Measurements from ENCODE around the gene SNX25. TPM values are rescaled to one million over a fixed set of nuclear protein-coding genes. Genes with fewer than 3 reads are reported as not detected.

Gene SNX25
- total RNA-seq, 1 experiment from 2014 or later, result 23.0 TPM

- no peak for DNase-seq (ENCODE audit: low read depth in 1 of 2, low spot score in 2 of 2)
- H3K9me3 ChIP-seq (replicated peaks), result no peaks in the 10 kb centered on the region
Observed at GRCh38 chr4:185364886-185365285, 155.5 kb downstream of the SNX25 start.

DNA sequence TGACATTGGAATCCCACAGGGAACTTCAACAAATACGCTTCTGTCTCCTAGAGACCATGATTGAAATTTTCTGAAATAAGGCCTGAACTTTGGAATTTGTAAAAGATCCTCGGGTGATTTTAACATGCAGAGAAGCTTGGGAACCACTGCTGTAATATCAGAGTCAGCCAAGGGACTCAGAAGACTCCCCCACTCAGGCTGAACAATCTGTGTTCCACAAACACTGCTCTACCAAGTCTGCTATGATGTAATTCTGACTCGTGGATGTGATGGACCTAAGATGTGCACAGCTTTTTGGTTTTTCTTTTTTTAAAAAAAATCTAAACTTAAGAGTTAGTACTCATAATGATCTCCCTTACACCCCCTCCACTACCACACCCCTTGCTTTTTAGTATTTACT is 160.3 kb downstream of the SNX25 start:
- Histone ChIP-seq H3K27me3 (replicated peaks) (no peaks in the 10 kb centered on the region), H3K4me1 (replicated peaks) (no peaks in the 10 kb centered on the region), H3K9me3 (replicated peaks) (no peaks in the 10 kb centered on the region), H3K27ac (no peak overlapping the region), H3K36me3 (no peaks in the 10 kb centered on the region), H3K4me3 (no peak overlapping the region)
- DNase-seq (ENCODE audit: low read depth in 1 of 2, low spot score in 2 of 2), result no peak

More at GRCh38 chr4:185364886-185365285, 155.5 kb downstream of the SNX25 start:
- Histone ChIP-seq H3K27ac (no peak overlapping the region), H3K36me3 (no peaks in the 10 kb centered on the region), H3K4me1 (replicated peaks) (peaks cover 3% of the 10 kb centered on the region), H3K4me3 (no peak overlapping the region), H3K27me3 (replicated peaks) (no peaks in the 10 kb centered on the region)

DNA sequence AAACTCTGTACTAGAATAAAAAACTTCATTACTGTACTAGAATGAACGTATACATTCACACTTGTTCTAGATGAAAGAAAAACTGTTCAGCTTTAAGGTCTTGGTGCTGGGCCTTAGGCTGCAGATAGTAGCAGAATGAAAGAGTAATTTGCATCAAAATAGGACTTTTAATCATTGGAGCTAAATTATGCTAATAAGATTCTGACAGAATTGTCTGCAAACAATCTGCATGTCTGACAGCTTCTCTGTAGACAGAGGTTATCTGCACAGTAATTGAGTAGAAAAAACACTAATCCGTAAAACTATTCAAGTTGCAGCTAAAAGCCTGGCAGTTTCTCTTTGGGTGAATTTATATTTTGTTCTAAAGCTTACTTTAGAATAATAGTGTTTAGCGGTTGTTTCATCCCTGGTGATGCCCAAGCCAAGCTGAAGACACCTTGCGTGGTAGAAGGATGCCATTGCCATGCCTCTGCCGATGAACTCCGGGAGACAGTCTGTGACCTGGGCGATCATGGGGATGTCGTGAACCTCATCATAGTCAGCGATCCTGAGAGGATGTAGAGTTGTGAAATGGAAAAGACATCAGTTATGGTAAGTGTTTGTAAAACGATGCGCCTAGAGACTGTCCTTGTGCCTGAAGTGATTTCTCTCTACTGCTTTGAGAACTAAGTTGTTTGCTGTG is 161.0 kb downstream of the SNX25 start:
- Histone ChIP-seq H3K36me3 (no peaks in the 10 kb centered on the region), H3K27ac (no peak overlapping the region), H3K9me3 (replicated peaks) (no peaks in the 10 kb centered on the region), H3K4me1 (replicated peaks) (no peaks in the 10 kb centered on the region), H3K27me3 (replicated peaks) (no peaks in the 10 kb centered on the region), H3K4me3 (no peak overlapping the region)
- DNase-seq (ENCODE audit: low read depth in 1 of 2, low spot score in 2 of 2), result no peak

DNA sequence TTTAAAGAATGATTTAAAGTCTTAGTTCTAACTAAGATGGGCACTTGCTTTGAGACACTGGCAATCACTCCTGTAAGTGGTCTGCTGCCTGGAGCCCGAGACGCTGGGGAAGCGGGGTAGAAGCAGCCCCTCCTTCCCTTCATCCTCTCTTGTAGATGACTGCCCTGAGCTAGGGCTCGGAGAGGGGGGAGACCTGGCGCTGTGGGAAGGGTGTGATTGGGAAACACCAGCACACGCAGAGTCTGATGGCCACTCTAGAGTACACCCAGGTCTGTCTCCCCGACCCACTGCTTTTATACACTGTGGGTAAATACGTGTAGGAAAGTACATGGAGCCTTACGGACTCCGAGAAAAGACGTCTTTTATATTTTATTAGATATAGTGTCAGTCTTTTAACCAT is 162.3 kb downstream of the SNX25 start:
- Histone ChIP-seq H3K36me3 (no peaks in the 10 kb centered on the region), H3K27ac (no peak overlapping the region), H3K27me3 (replicated peaks) (no peaks in the 10 kb centered on the region), H3K4me3 (no peak overlapping the region), H3K9me3 (replicated peaks) (no peaks in the 10 kb centered on the region), H3K4me1 (replicated peaks) (no peaks in the 10 kb centered on the region)
- DNase-seq (ENCODE audit: low read depth in 1 of 2, low spot score in 2 of 2), result no peak

DNA sequence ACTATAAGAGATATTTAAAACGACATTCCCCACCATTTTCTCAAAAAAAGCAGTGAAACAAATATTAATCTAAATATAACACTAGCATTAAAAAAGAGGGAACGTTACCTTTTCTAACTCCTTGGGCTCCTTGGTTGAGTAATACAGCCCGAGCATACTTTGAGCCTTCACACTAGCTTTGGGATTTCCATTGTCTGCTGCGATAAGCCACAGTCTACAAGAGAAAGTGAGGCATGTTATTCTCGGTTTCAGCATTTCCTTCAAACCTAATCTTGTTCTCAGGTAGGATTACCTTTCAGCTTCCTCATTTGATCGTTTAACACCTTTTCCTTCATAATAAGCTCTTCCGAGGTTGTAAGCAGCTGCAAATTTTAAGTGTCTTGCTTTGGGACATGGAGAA is 164.6 kb downstream of the SNX25 start:
- H3K27me3 ChIP-seq (replicated peaks), result no peaks in the 10 kb centered on the region
- H3K27ac ChIP-seq, result no peak overlapping the region
- H3K4me1 ChIP-seq (replicated peaks), result no peaks in the 10 kb centered on the region
- H3K4me3 ChIP-seq, result no peak overlapping the region
- H3K36me3 ChIP-seq, result no peaks in the 10 kb centered on the region
- no peaks in the 10 kb centered on the region for H3K9me3 ChIP-seq (replicated peaks)
- no peak for DNase-seq (ENCODE audit: low read depth in 1 of 2, low spot score in 2 of 2)

DNA sequence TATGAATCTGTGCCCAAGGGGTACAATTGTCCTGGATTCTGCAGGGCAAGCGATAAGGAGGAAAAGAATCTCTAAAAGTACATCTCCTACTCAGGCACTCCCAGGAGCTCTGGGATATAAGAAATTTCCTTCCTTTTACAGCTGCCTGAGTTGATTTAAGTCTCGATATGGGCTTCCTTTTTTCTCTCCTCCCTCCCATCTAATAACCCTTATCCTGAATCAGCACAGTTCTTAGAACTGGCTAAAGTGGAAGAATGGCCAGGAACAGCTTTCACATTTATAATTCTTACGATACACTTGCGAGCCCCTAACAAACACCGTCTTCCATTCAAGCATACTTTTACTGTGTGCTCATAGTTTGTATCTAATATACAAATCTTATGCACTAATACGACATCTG is 165.2 kb downstream of the SNX25 start:
- Histone ChIP-seq H3K27me3 (replicated peaks) (no peaks in the 10 kb centered on the region), H3K36me3 (no peaks in the 10 kb centered on the region), H3K9me3 (replicated peaks) (no peaks in the 10 kb centered on the region), H3K27ac (no peak overlapping the region), H3K4me3 (no peak overlapping the region), H3K4me1 (replicated peaks) (no peaks in the 10 kb centered on the region)
- DNase-seq (ENCODE audit: low read depth in 1 of 2, low spot score in 2 of 2), result no peak

- Histone ChIP-seq H3K4me3 (no peak overlapping the region), H3K27ac (no peak overlapping the region), H3K9me3 (replicated peaks) (no peaks in the 10 kb centered on the region), H3K36me3 (no peaks in the 10 kb centered on the region), H3K4me1 (replicated peaks) (no peaks in the 10 kb centered on the region), H3K27me3 (replicated peaks) (no peaks in the 10 kb centered on the region)
- no peak for DNase-seq (ENCODE audit: low read depth in 1 of 2, low spot score in 2 of 2)
Observed at GRCh38 chr4:185378264-185378663, 168.9 kb downstream of the SNX25 start.

- H3K4me1 ChIP-seq (replicated peaks), result no peaks in the 10 kb centered on the region
- no peak for DNase-seq (ENCODE audit: low read depth in 1 of 2, low spot score in 2 of 2)
- no peaks in the 10 kb centered on the region for H3K9me3 ChIP-seq (replicated peaks)
- no peak overlapping the region for H3K27ac ChIP-seq
- no peak overlapping the region for H3K4me3 ChIP-seq
- no peaks in the 10 kb centered on the region for H3K36me3 ChIP-seq
- H3K27me3 ChIP-seq (replicated peaks), result no peaks in the 10 kb centered on the region
Observed at GRCh38 chr4:185379326-185380295, 170.2 kb downstream of the SNX25 start.

DNA sequence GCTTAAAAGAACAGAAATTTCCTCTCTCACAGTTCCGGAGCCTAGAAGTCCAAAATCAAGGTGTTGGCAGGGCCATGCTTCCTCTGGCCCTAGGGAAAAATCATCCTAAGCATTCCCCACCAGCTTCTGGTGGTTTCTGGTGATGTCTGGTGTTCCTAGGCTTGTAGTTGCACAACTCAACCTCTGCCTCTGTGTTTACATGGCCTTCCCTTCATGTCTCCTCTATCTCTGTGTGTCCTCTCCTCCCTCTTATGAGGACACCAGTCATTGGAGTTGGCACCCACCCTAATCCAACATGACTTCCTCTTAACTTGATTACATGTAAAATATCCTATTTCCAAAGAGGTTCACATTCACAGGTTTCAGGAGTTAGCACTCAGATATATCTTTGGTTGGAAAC is 170.9 kb downstream of the SNX25 start:
- no peak for DNase-seq (ENCODE audit: low read depth in 1 of 2, low spot score in 2 of 2)
- Histone ChIP-seq H3K27ac (no peak overlapping the region), H3K36me3 (no peaks in the 10 kb centered on the region), H3K27me3 (replicated peaks) (no peaks in the 10 kb centered on the region), H3K9me3 (replicated peaks) (no peaks in the 10 kb centered on the region), H3K4me3 (no peak overlapping the region), H3K4me1 (replicated peaks) (peaks cover 3% of the 10 kb centered on the region; the same call in 1 of the 2 replicates)

- Histone ChIP-seq H3K4me3 (no peak overlapping the region), H3K9me3 (replicated peaks) (no peaks in the 10 kb centered on the region), H3K36me3 (no peaks in the 10 kb centered on the region), H3K27ac (no peak overlapping the region), H3K4me1 (replicated peaks) (peaks cover 3% of the 10 kb centered on the region; the same call in 1 of the 2 replicates), H3K27me3 (replicated peaks) (no peaks in the 10 kb centered on the region)
- DNase-seq (ENCODE audit: low read depth in 1 of 2, low spot score in 2 of 2), result no peak
Observed at GRCh38 chr4:185381288-185382196, 172.1 kb downstream of the SNX25 start.

DNA sequence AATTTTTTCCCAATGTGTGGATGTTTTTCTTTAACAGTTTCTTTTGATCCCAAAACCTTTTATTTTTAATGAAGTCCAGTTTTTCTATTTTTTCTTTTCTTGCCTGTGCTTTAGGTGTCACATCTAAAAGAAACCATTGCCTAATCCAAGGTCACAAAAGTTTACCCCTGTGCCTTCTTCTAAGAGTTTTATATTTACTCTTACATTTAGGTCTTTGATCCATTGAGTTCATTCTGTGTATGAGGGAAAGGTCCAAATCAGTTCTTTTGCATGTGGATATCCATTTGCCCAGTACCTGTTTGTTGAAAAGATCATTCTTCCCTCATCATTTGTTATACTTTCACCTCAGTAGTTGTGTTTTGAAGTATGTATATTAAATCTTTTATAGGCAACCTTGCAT is 173.4 kb downstream of the SNX25 start:
- Histone ChIP-seq H3K36me3 (no peaks in the 10 kb centered on the region), H3K27ac (no peak overlapping the region), H3K27me3 (replicated peaks) (no peaks in the 10 kb centered on the region), H3K9me3 (replicated peaks) (no peaks in the 10 kb centered on the region), H3K4me3 (no peak overlapping the region), H3K4me1 (replicated peaks) (peaks cover 3% of the 10 kb centered on the region; the same call in 1 of the 2 replicates)
- no peak for DNase-seq (ENCODE audit: low read depth in 1 of 2, low spot score in 2 of 2)

DNA sequence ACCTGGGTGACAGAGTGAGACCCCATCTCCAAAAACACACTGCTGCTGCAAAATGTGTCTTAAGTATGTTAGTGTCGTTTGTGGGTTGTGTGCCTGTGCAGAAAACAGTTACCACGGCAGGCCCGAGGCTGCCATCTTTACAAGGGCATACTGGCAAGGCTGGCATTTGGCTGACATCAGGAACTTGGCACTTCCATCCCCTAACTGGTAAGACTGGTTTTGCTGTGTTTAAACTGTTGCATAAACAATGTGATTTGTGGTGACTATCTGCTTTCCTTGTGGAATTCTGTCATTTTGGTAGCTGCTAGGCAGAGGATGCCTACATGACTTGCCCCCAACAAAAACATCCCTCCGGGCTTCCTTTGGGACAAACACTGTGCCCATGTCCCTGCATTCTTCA is 174.1 kb downstream of the SNX25 start:
- no peaks in the 10 kb centered on the region for H3K27me3 ChIP-seq (replicated peaks)
- peaks cover 3% of the 10 kb centered on the region; the same call in 1 of the 2 replicates for H3K4me1 ChIP-seq (replicated peaks)
- no peak overlapping the region for H3K4me3 ChIP-seq
- DNase-seq (ENCODE audit: low read depth in 1 of 2, low spot score in 2 of 2), result no peak
- no peak overlapping the region for H3K27ac ChIP-seq
- H3K36me3 ChIP-seq, result no peaks in the 10 kb centered on the region
- no peaks in the 10 kb centered on the region for H3K9me3 ChIP-seq (replicated peaks)

GRCh38 chr4:185384061-185384460 is 174.7 kb downstream of the SNX25 start:
- H3K36me3 ChIP-seq, result no peaks in the 10 kb centered on the region
- H3K27me3 ChIP-seq (replicated peaks), result no peaks in the 10 kb centered on the region
- H3K4me3 ChIP-seq, result no peak overlapping the region
- DNase-seq (ENCODE audit: low read depth in 1 of 2, low spot score in 2 of 2), result no peak
- H3K4me1 ChIP-seq (replicated peaks), result peaks cover 3% of the 10 kb centered on the region; the same call in 1 of the 2 replicates
- H3K9me3 ChIP-seq (replicated peaks), result no peaks in the 10 kb centered on the region
- H3K27ac ChIP-seq, result no peak overlapping the region
